CD14-positive monocyte (primary cell): ENCODE measurements around the gene GNAZ. TPM values are rescaled to one million over a fixed set of nuclear protein-coding genes. Genes with fewer than 3 reads are reported as not detected.
A peak's percentile ranks its signal among the peaks of the same experiment; 100 is the strongest.

Experiments used
- DNase-seq, 3 donors: peaks; one replicate each; pipeline ENCODE4 v3.0.0-alpha.2; 2011 to 2022
- H2AFZ ChIP-seq: 2 replicates; pipeline ENCODE4 v1.6.0; 2012; ENCODE audit warnings: mild to moderate bottlenecking, low read depth, low read length, inconsistent platforms; ENCODE audit not compliant: insufficient read depth, poor library complexity, severe bottlenecking
- H3K27ac ChIP-seq, 2 donors: 1 replicate in 1 of 2; 2 replicates in 1 of 2; pipeline ENCODE4 v1.5.1; 2012 to 2013; ENCODE audit warnings: low read length in 2 of 2, control low read depth in 1 of 2, inconsistent platforms in 1 of 2, low read depth in 1 of 2, mild to moderate bottlenecking in 1 of 2
- H3K27me3 ChIP-seq, 2 donors: one replicate each; pipeline versions ENCODE4 v1.6.0 to v1.6.1; 2011 to 2013; ENCODE audit warnings: low read length in 2 of 2; ENCODE audit not compliant: control insufficient read depth in 2 of 2, insufficient read depth in 2 of 2
- H3K36me3 ChIP-seq, 2 donors: replicated peaks in 1 of 2; 1 replicate in 1 of 2; 2 replicates in 1 of 2; pipeline versions ENCODE4 v1.5.1 to v1.6.1; 2012 to 2013; ENCODE audit warnings: low read length in 2 of 2, control low read depth in 1 of 2, inconsistent platforms in 1 of 2, mild to moderate bottlenecking in 1 of 2; ENCODE audit not compliant: insufficient read depth in 2 of 2, control insufficient read depth in 1 of 2
- H3K4me1 ChIP-seq, 2 donors: 1 replicate in 1 of 2; 2 replicates in 1 of 2; pipeline versions ENCODE4 v1.5.1 to v1.6.1; 2012 to 2013; ENCODE audit warnings: low read length in 2 of 2, control low read depth in 1 of 2, inconsistent platforms in 1 of 2, mild to moderate bottlenecking in 1 of 2, moderate library complexity in 1 of 2; ENCODE audit not compliant: insufficient read depth in 2 of 2, control insufficient read depth in 1 of 2
- H3K4me2 ChIP-seq: replicated peaks from 2 replicates; pipeline ENCODE3; 2012; ENCODE audit warnings: low read length, moderate library complexity, mild to moderate bottlenecking; ENCODE audit not compliant: poor library complexity, severe bottlenecking; ENCODE audit errors: extremely low read depth
- H3K4me3 ChIP-seq, 3 experiments: fragments of 200-600 bp in 1 of 3; sonication (generic) in 1 of 3; replicated peaks in 1 of 3; 1 replicate in 2 of 3; 2 replicates in 1 of 3; pipeline ENCODE4 v1.5.1; 2011 to 2013; ENCODE audit warnings: low read length in 3 of 3, mild to moderate bottlenecking in 3 of 3, control low read depth in 2 of 3, low read depth in 2 of 3, inconsistent platforms in 1 of 3, moderate library complexity in 1 of 3
- H3K79me2 ChIP-seq: 2 replicates; pipeline ENCODE4 v1.6.0; 2012; ENCODE audit warnings: mild to moderate bottlenecking, control low read depth, inconsistent platforms, low read length, moderate library complexity; ENCODE audit not compliant: insufficient read depth
- H3K9ac ChIP-seq: 2 replicates; pipeline ENCODE4 v1.6.0; 2017; ENCODE audit warnings: low read length, mild to moderate bottlenecking; ENCODE audit not compliant: insufficient read depth, poor library complexity, severe bottlenecking
- H3K9me3 ChIP-seq, 2 donors: replicated peaks in 1 of 2; 1 replicate in 1 of 2; 2 replicates in 1 of 2; pipeline versions ENCODE4 v1.5.1 to v1.6.1; 2012 to 2013; ENCODE audit warnings: low read length in 2 of 2, control low read depth in 1 of 2; ENCODE audit not compliant: control insufficient read depth in 1 of 2, insufficient read depth in 1 of 2
- H4K20me1 ChIP-seq: 2 replicates; pipeline ENCODE4 v1.6.0; 2012; ENCODE audit warnings: mild to moderate bottlenecking, low read length, control low read depth, moderate library complexity; ENCODE audit not compliant: insufficient read depth
- H3K27ac Mint-ChIP-seq, 7 donors: one replicate each; pipeline ENCODE4 v1.8.0; 2020; ENCODE audit warnings: mild to moderate bottlenecking in 7 of 7, mixed read lengths in 7 of 7, moderate library complexity in 6 of 7, inconsistent platforms in 2 of 7
- H3K27me3 Mint-ChIP-seq, 3 donors: one replicate each; pipeline ENCODE4 v1.8.0; 2021 to 2022; ENCODE audit warnings: low read depth in 3 of 3, mild to moderate bottlenecking in 3 of 3, mixed read lengths in 3 of 3, moderate library complexity in 3 of 3, inconsistent platforms in 1 of 3
- H3K36me3 Mint-ChIP-seq, 2 donors: one replicate each; pipeline ENCODE4 v1.8.0; 2020; ENCODE audit warnings: mixed read lengths in 2 of 2, inconsistent platforms in 1 of 2, mild to moderate bottlenecking in 1 of 2
- H3K4me1 Mint-ChIP-seq: one replicate; pipeline ENCODE4 v1.8.0; 2020; ENCODE audit warnings: mild to moderate bottlenecking, mixed read lengths
- H3K4me3 Mint-ChIP-seq, 2 donors: one replicate each; pipeline ENCODE4 v1.8.0; 2020; ENCODE audit warnings: mild to moderate bottlenecking in 2 of 2, mixed read lengths in 2 of 2, moderate library complexity in 1 of 2
- H3K9me3 Mint-ChIP-seq, 7 donors: one replicate each; pipeline ENCODE4 v1.8.0; 2020 to 2022; ENCODE audit warnings: mixed read lengths in 7 of 7, mild to moderate bottlenecking in 6 of 7, moderate library complexity in 6 of 7, inconsistent platforms in 2 of 7
- WGBS: methylation state at CpG from one replicate; pipeline ENCODE4 v1.1.5; 2013; ENCODE audit warnings: missing lambda C conversion rate; ENCODE audit not compliant: insufficient coverage; 5-methylcytosine and 5-hydroxymethylcytosine counted together
- intact Hi-C, 2 donors: fragments of 100-400 bp; cut with micrococcal nuclease; formaldehyde crosslinking; loops; one replicate each; pipeline versions ENCODE4 v1.15.0 to v1.15.1; 2023
- polyA plus RNA-seq, 3 donors: library from polyadenylated mRNA; depleted of rRNA in 1 of 3; unstranded in 2 of 3; stranded (reverse) in 1 of 3; fragments of 300-500 nt in 2 of 3; fragments of >200 nt in 1 of 3; fragmentation: Illumina TruSeq in 2 of 3; gene quantifications; 1 replicate in 2 of 3; 2 replicates in 1 of 3; pipeline ENCODE4 v1.2.3, GENCODE V29; 2012 to 2021
- TF ChIP-seq, protein P1 (sequence below): fragments of 200-600 bp; IDR thresholded peaks from one replicate; pipeline ENCODE4 v1.8.0; 2022; ENCODE audit warnings: antibody characterized with exemption, mild to moderate bottlenecking

Gene GNAZ
- polyA plus RNA-seq, 3 donors: 0.04 to 0.05 TPM; not detected in 1

- peaks cover 14 to 18% of the 10 kb centered on the region in 2 donors for H3K4me1 ChIP-seq
- Mint-ChIP-seq H3K36me3 (peaks cover 0 to 3% of the 10 kb centered on the region in 2 donors), H3K9me3 (peaks cover 0 to 6% (median 4%) of the 10 kb centered on the region in 7 donors), H3K27me3 (peaks cover 32 to 42% (median 39%) of the 10 kb centered on the region in 3 donors), H3K27ac (peak overlapping the region in 1 of 7 donors; percentile 61), H3K4me1 (peaks cover 8% of the 10 kb centered on the region), H3K4me3 (no peak overlapping the region)
- H4K20me1 ChIP-seq: no peaks in the 10 kb centered on the region
- no peak overlapping the region for H3K4me2 ChIP-seq
- no peak overlapping the region for H2AFZ ChIP-seq
- H3K36me3 ChIP-seq: no peaks in the 10 kb centered on the region
- TF ChIP-seq, protein P1, sequence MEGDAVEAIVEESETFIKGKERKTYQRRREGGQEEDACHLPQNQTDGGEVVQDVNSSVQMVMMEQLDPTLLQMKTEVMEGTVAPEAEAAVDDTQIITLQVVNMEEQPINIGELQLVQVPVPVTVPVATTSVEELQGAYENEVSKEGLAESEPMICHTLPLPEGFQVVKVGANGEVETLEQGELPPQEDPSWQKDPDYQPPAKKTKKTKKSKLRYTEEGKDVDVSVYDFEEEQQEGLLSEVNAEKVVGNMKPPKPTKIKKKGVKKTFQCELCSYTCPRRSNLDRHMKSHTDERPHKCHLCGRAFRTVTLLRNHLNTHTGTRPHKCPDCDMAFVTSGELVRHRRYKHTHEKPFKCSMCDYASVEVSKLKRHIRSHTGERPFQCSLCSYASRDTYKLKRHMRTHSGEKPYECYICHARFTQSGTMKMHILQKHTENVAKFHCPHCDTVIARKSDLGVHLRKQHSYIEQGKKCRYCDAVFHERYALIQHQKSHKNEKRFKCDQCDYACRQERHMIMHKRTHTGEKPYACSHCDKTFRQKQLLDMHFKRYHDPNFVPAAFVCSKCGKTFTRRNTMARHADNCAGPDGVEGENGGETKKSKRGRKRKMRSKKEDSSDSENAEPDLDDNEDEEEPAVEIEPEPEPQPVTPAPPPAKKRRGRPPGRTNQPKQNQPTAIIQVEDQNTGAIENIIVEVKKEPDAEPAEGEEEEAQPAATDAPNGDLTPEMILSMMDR: no peak
- intact Hi-C loops: loop anchor here in 1 of 2 donors (5.0 kb wide), 1 partner anchor 80 kb away; the partner anchor contains the start of gene RAB36
- no peak overlapping the region for H3K9ac ChIP-seq
- no peak for DNase-seq
- no peak overlapping the region for H3K4me3 ChIP-seq
- peaks cover 14 to 35% of the 10 kb centered on the region in 2 donors for H3K27me3 ChIP-seq
- no peak overlapping the region for H3K27ac ChIP-seq
- 92% methylated on average over 6 of the region's 6 CpGs for WGBS
- H3K79me2 ChIP-seq: no peaks in the 10 kb centered on the region
- H3K9me3 ChIP-seq: peaks cover 0 to 3% of the 10 kb centered on the region in 2 donors
These were observed 3.2 kb upstream of the GNAZ start for GRCh38 chr22:23067023-23067650.

DNA sequence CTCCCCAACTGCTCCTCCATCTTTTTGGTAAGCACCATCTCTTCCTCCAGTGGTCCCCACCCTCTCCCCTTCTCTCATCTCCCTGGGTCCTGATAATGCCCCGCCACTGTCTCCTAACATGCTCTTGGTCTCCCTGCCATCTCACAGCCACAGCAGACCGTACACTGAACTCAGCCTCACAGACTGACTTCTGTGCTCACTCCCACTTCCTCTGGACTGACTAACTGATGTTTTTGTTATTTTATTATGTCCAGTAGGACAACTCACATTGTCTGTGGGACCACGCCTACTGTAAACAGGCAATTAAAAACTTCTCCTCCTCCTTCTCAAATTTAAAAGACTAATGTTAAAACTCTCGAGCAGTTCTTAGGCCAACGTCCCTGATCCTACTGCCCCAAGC is 2.6 kb upstream of the GNAZ start:
- Histone ChIP-seq H3K4me2 (no peak overlapping the region), H3K27ac (no peak overlapping the region), H2AFZ (no peak overlapping the region), H3K4me3 (no peak overlapping the region), H3K9ac (no peak overlapping the region), H3K27me3 (peaks cover 14 to 40% of the 10 kb centered on the region in 2 donors), H3K9me3 (peaks cover 0 to 3% of the 10 kb centered on the region in 2 donors), H3K36me3 (no peaks in the 10 kb centered on the region), H3K79me2 (no peaks in the 10 kb centered on the region), H3K4me1 (peaks cover 14 to 18% of the 10 kb centered on the region in 2 donors), H4K20me1 (no peaks in the 10 kb centered on the region)
- H3K4me1 Mint-ChIP-seq: peaks cover 8% of the 10 kb centered on the region
- DNase-seq: no peak
- no peak overlapping the region for H3K4me3 Mint-ChIP-seq
- peaks cover 0 to 6% (median 4%) of the 10 kb centered on the region in 7 donors for H3K9me3 Mint-ChIP-seq
- peaks cover 38 to 48% (median 40%) of the 10 kb centered on the region in 3 donors for H3K27me3 Mint-ChIP-seq
- peak overlapping the region in 3 of 7 donors; percentile 6 to 61 (median 25) for H3K27ac Mint-ChIP-seq
- TF ChIP-seq, protein P1: no peak
- intact Hi-C loops: loop anchor here in 1 of 2 donors (5.0 kb wide), 1 partner anchor 80 kb away; the partner anchor contains the start of gene RAB36
- peaks cover 0 to 3% of the 10 kb centered on the region in 2 donors for H3K36me3 Mint-ChIP-seq
- 100% methylated on average over 2 of the region's 5 CpGs for WGBS
